ENCODE measurements around the gene NTN1. TPM values are rescaled to one million over a fixed set of nuclear protein-coding genes. Genes with fewer than 3 reads are reported as not detected.

NTN1 gene
- total and polyA plus RNA-seq, 3 experiments from 2014 or later: 0.24 to 0.33 TPM; not detected in 1

GRCh38 chr17:9242983-9243382 lies 221.7 kb downstream of the NTN1 start:
- Histone ChIP-seq H3K9me3 (ENCODE audit: low read length) (no peaks in the 10 kb centered on the region), H3K27ac (ENCODE audit: low read depth, low read length) (no peak overlapping the region), H3K4me1 (ENCODE audit: insufficient read depth, low read length) (peaks cover 13% of the 10 kb centered on the region), H3K27me3 (ENCODE audit: insufficient read depth, low read length, poor library complexity, severe bottlenecking) (no peaks in the 10 kb centered on the region), H3K36me3 (ENCODE audit: insufficient read depth, low read length) (no peaks in the 10 kb centered on the region), H3K4me3 (ENCODE audit: low read length) (no peak overlapping the region)
- Mint-ChIP-seq H3K27ac (peak overlapping the region in 2 of 8 donors; percentile 14 to 70), H3K36me3 (peaks cover 0 to 2% (median 1%) of the 10 kb centered on the region in 3 donors), H3K4me3 (no peak overlapping the region), H3K27me3 (no peaks in the 10 kb centered on the region), H3K4me1 (peaks cover 6 to 25% (median 7%) of the 10 kb centered on the region in 3 donors), H3K9me3 (no peaks in the 10 kb centered on the region)
- POLR2A ChIA-PET: no interaction called here
- CTCF ChIA-PET: no interaction called here
- DNase-seq: no peak

- Histone ChIP-seq H3K27me3 (ENCODE audit: insufficient read depth, low read length, poor library complexity, severe bottlenecking) (no peaks in the 10 kb centered on the region), H3K4me3 (ENCODE audit: low read length) (no peak overlapping the region), H3K4me1 (ENCODE audit: insufficient read depth, low read length) (peaks cover 8% of the 10 kb centered on the region), H3K27ac (ENCODE audit: low read depth, low read length) (no peak overlapping the region), H3K9me3 (ENCODE audit: low read length) (no peaks in the 10 kb centered on the region), H3K36me3 (ENCODE audit: insufficient read depth, low read length) (no peaks in the 10 kb centered on the region)
- Mint-ChIP-seq H3K27ac (peak overlapping the region in 1 of 8 donors; percentile 24), H3K9me3 (no peaks in the 10 kb centered on the region), H3K27me3 (no peaks in the 10 kb centered on the region), H3K4me3 (no peak overlapping the region), H3K4me1 (peaks cover 3 to 17% (median 6%) of the 10 kb centered on the region in 3 donors), H3K36me3 (peaks cover 0 to 9% (median 1%) of the 10 kb centered on the region in 3 donors)
- POLR2A ChIA-PET: no interaction called here
- DNase-seq: no peak
- CTCF ChIA-PET: no interaction called here
These were observed 223.0 kb downstream of the NTN1 start for GRCh38 chr17:9244066-9245052.

GRCh38 chr17:9247401-9247938 lies 226.2 kb downstream of the NTN1 start:
- Histone ChIP-seq H3K27me3 (ENCODE audit: insufficient read depth, low read length, poor library complexity, severe bottlenecking) (no peaks in the 10 kb centered on the region), H3K4me1 (ENCODE audit: insufficient read depth, low read length) (no peaks in the 10 kb centered on the region), H3K27ac (ENCODE audit: low read depth, low read length) (no peak overlapping the region), H3K36me3 (ENCODE audit: insufficient read depth, low read length) (no peaks in the 10 kb centered on the region), H3K4me3 (ENCODE audit: low read length) (no peak overlapping the region), H3K9me3 (ENCODE audit: low read length) (no peaks in the 10 kb centered on the region)
- ChIA-PET POLR2A (no interaction called here), CTCF (interaction anchor here (1.0 kb wide), 1 partner anchor 9 kb away, joined by 4 read pairs; no protein-coding TSS in a partner anchor)
- DNase-seq: no peak
- Mint-ChIP-seq H3K9me3 (no peaks in the 10 kb centered on the region), H3K36me3 (peaks cover 0 to 17% (median 1%) of the 10 kb centered on the region in 3 donors), H3K27ac (no peak overlapping the region), H3K4me1 (peaks cover 0 to under 1% (median under 1%) of the 10 kb centered on the region in 3 donors), H3K27me3 (no peaks in the 10 kb centered on the region), H3K4me3 (no peak overlapping the region)

GRCh38 chr17:9249245-9249953 lies 228.1 kb downstream of the NTN1 start:
- DNase-seq: no peak
- H3K4me1 Mint-ChIP-seq: peaks cover 4 to 13% (median 7%) of the 10 kb centered on the region in 3 donors
- ChIA-PET POLR2A (no interaction called here), CTCF (no interaction called here)
- H3K27ac ChIP-seq (ENCODE audit: low read depth, low read length): no peak overlapping the region
- H3K27ac Mint-ChIP-seq: peak overlapping the region in 1 of 8 donors; percentile 77
- H3K9me3 ChIP-seq (ENCODE audit: low read length): no peaks in the 10 kb centered on the region
- H3K36me3 ChIP-seq (ENCODE audit: insufficient read depth, low read length): no peaks in the 10 kb centered on the region
- no peaks in the 10 kb centered on the region for H3K27me3 ChIP-seq (ENCODE audit: insufficient read depth, low read length, poor library complexity, severe bottlenecking)
- H3K27me3 Mint-ChIP-seq: no peaks in the 10 kb centered on the region
- H3K4me3 Mint-ChIP-seq: no peak overlapping the region
- no peaks in the 10 kb centered on the region for H3K4me1 ChIP-seq (ENCODE audit: insufficient read depth, low read length)
- no peak overlapping the region for H3K4me3 ChIP-seq (ENCODE audit: low read length)
- no peaks in the 10 kb centered on the region for H3K9me3 Mint-ChIP-seq
- peaks cover 0 to 21% (median 10%) of the 10 kb centered on the region in 3 donors for H3K36me3 Mint-ChIP-seq

GRCh38 chr17:9251273-9251672 lies 230.0 kb downstream of the NTN1 start:
- Mint-ChIP-seq H3K9me3 (no peaks in the 10 kb centered on the region), H3K4me3 (no peak overlapping the region), H3K27me3 (no peaks in the 10 kb centered on the region), H3K4me1 (peaks cover 4 to 13% (median 7%) of the 10 kb centered on the region in 3 donors), H3K27ac (no peak overlapping the region), H3K36me3 (peaks cover 0 to 21% (median 10%) of the 10 kb centered on the region in 3 donors)
- no peaks in the 10 kb centered on the region for H3K27me3 ChIP-seq (ENCODE audit: insufficient read depth, low read length, poor library complexity, severe bottlenecking)
- no peak for DNase-seq
- H3K4me3 ChIP-seq (ENCODE audit: low read length): no peak overlapping the region
- ChIA-PET CTCF (no interaction called here), POLR2A (no interaction called here)
- no peak overlapping the region for H3K27ac ChIP-seq (ENCODE audit: low read depth, low read length)
- no peaks in the 10 kb centered on the region for H3K9me3 ChIP-seq (ENCODE audit: low read length)
- H3K36me3 ChIP-seq (ENCODE audit: insufficient read depth, low read length): no peaks in the 10 kb centered on the region
- no peaks in the 10 kb centered on the region for H3K4me1 ChIP-seq (ENCODE audit: insufficient read depth, low read length)

- Histone ChIP-seq H3K4me3 (ENCODE audit: low read length) (no peak overlapping the region), H3K9me3 (ENCODE audit: low read length) (no peaks in the 10 kb centered on the region), H3K27me3 (ENCODE audit: insufficient read depth, low read length, poor library complexity, severe bottlenecking) (no peaks in the 10 kb centered on the region), H3K36me3 (ENCODE audit: insufficient read depth, low read length) (no peaks in the 10 kb centered on the region), H3K4me1 (ENCODE audit: insufficient read depth, low read length) (no peaks in the 10 kb centered on the region), H3K27ac (ENCODE audit: low read depth, low read length) (no peak overlapping the region)
- ChIA-PET POLR2A (no interaction called here), CTCF (no interaction called here)
- Mint-ChIP-seq H3K27ac (peak overlapping the region in 5 of 8 donors; percentile 27 to 64 (median 49)), H3K4me3 (no peak overlapping the region), H3K27me3 (no peaks in the 10 kb centered on the region), H3K9me3 (no peaks in the 10 kb centered on the region), H3K4me1 (peaks cover 4 to 15% (median 11%) of the 10 kb centered on the region in 3 donors), H3K36me3 (peaks cover 0 to 19% (median 12%) of the 10 kb centered on the region in 3 donors)
- DNase-seq: no peak
These were observed 232.0 kb downstream of the NTN1 start for GRCh38 chr17:9253308-9253707.

GRCh38 chr17:9254841-9255240 lies 233.5 kb downstream of the NTN1 start:
- CTCF ChIA-PET: no interaction called here
- Histone ChIP-seq H3K4me1 (ENCODE audit: insufficient read depth, low read length) (no peaks in the 10 kb centered on the region), H3K27me3 (ENCODE audit: insufficient read depth, low read length, poor library complexity, severe bottlenecking) (no peaks in the 10 kb centered on the region), H3K27ac (ENCODE audit: low read depth, low read length) (no peak overlapping the region), H3K9me3 (ENCODE audit: low read length) (no peaks in the 10 kb centered on the region), H3K36me3 (ENCODE audit: insufficient read depth, low read length) (no peaks in the 10 kb centered on the region), H3K4me3 (ENCODE audit: low read length) (no peak overlapping the region)
- peaks cover 0 to 12% (median 8%) of the 10 kb centered on the region in 3 donors for H3K36me3 Mint-ChIP-seq
- no peak for DNase-seq
- H3K9me3 Mint-ChIP-seq: no peaks in the 10 kb centered on the region
- POLR2A ChIA-PET: interaction anchor here (0.5 kb wide), 1 partner anchor 312 kb away, joined by 4 read pairs; no protein-coding TSS in a partner anchor
- no peak overlapping the region for H3K4me3 Mint-ChIP-seq
- H3K27ac Mint-ChIP-seq: peak overlapping the region in 1 of 8 donors; percentile 4
- no peaks in the 10 kb centered on the region for H3K27me3 Mint-ChIP-seq
- H3K4me1 Mint-ChIP-seq: peaks cover 5 to 19% (median 16%) of the 10 kb centered on the region in 3 donors
